OCI-LY7 (cell line): ENCODE data around the gene ZDHHC21.

ENCODE experiments used
- CTCF ChIP-seq: fragments of 200-600 bp; sonication (generic); conservative IDR thresholded peaks from 2 replicates; pipeline ENCODE4 v1.5.1; 2014; ENCODE audit warnings: mild to moderate bottlenecking, antibody characterized with exemption, low read length, moderate library complexity, mixed read lengths
- EZH2phosphoT487 ChIP-seq: fragments of 200-600 bp; sonication (generic); IDR thresholded peaks from 2 replicates; pipeline ENCODE4 v1.6.1; 2018; ENCODE audit warnings: low read depth, borderline replicate concordance, mild to moderate bottlenecking, mixed run types, antibody characterized with exemption, low read length, moderate library complexity, mixed read lengths

- TF ChIP-seq CTCF: no peak
- TF ChIP-seq EZH2phosphoT487: no peak
These were observed 572 bp downstream of the ZDHHC21 start for GRCh38 chr9:14692470-14693250.
